BLaER1 treated with 17β-estradiol and CSF1 and Interleukin-3, amounts not matched to agents 10 nM and 100 nM (cell line): ENCODE results near the gene SCAMP1.

ENCODE experiments used
- H3K27ac ChIP-seq, 11 experiments: shearing (Covaris generic); formaldehyde crosslinking; 2 replicates each; pipeline ENCODE4 v1.8.1; 2022
- H3K27me3 ChIP-seq, 11 experiments: shearing (Covaris generic); formaldehyde crosslinking; 2 replicates each; pipeline ENCODE4 v1.8.1; 2022
- H3K36me3 ChIP-seq, 11 experiments: shearing (Covaris generic); formaldehyde crosslinking; 2 replicates each; pipeline ENCODE4 v1.8.1; 2022
- H3K4me1 ChIP-seq, 10 experiments: shearing (Covaris generic); formaldehyde crosslinking; 2 replicates each; pipeline ENCODE4 v1.8.1; 2022
- H3K4me2 ChIP-seq, 11 experiments: shearing (Covaris generic); formaldehyde crosslinking; 2 replicates each; pipeline ENCODE4 v1.8.1; 2022
- H3K4me3 ChIP-seq, 10 experiments: shearing (Covaris generic); formaldehyde crosslinking; 2 replicates each; pipeline ENCODE4 v1.8.1; 2022
- H3K9ac ChIP-seq, 11 experiments: shearing (Covaris generic); formaldehyde crosslinking; 2 replicates each; pipeline ENCODE4 v1.8.1; 2022
- H3K9me3 ChIP-seq, 11 experiments: shearing (Covaris generic); formaldehyde crosslinking; replicated peaks in 1 of 11; 2 replicates each; pipeline ENCODE4 v1.8.1; 2022
- H4K20me1 ChIP-seq, 11 experiments: shearing (Covaris generic); formaldehyde crosslinking; 2 replicates each; pipeline ENCODE4 v1.8.1; 2022
- Cebpa-rat ChIP-seq, 11 experiments: shearing (Covaris generic); IDR thresholded peaks; 2 replicates each; pipeline ENCODE4 v1.8.1; 2022

The SCAMP1 gene

DNA sequence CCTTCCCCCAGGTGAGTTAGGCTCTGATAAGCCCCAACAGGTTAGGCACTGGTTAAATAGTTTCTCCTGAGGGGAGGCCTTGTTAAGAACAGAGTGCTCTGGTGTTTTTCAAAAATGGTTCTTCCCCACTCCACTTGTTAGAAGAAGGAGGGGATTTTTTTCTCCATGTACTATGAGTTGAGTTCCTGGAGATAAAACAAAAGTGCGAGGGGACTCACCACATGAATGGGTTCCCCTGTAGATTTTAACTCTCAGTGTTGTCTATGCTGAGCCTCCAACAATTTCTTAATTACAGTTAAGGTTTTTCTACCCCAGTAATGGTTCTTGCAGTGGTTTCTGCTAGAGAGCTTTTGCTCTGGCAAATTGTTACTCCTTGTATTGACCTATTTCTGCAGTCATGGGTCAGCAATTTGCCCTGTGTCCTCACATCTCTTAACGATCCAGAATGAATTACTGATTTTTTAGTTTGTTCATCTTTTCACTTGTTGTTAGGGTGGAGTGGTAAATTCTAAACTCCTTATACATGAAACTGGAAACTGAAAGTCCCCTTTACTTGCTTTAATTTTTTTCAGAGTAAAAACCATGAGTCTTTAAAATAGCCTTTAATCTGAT is 44.4 kb downstream of the SCAMP1 start:
- Histone ChIP-seq H3K9me3 (peaks cover 0 to 41% (median 22%) of the 10 kb centered on the region in 11 experiments; a peak in 18 of 22 replicates), H3K4me1 (peaks cover 0 to 26% (median 0%) of the 10 kb centered on the region in 10 experiments; a peak in 4 of 20 replicates), H3K4me2 (no peak overlapping the region), H3K36me3 (peaks cover 12 to 42% (median 21%) of the 10 kb centered on the region in 11 experiments; a peak in 16 of 22 replicates), H3K4me3 (no peak overlapping the region), H4K20me1 (peaks cover 0 to 56% (median 0%) of the 10 kb centered on the region in 11 experiments; a peak in 6 of 22 replicates), H3K27ac (no peak overlapping the region), H3K27me3 (no peaks in the 10 kb centered on the region), H3K9ac (no peak overlapping the region)
- TF ChIP-seq Cebpa-rat (IDR thresholded peaks at IDR 0.05), result no peak

DNA sequence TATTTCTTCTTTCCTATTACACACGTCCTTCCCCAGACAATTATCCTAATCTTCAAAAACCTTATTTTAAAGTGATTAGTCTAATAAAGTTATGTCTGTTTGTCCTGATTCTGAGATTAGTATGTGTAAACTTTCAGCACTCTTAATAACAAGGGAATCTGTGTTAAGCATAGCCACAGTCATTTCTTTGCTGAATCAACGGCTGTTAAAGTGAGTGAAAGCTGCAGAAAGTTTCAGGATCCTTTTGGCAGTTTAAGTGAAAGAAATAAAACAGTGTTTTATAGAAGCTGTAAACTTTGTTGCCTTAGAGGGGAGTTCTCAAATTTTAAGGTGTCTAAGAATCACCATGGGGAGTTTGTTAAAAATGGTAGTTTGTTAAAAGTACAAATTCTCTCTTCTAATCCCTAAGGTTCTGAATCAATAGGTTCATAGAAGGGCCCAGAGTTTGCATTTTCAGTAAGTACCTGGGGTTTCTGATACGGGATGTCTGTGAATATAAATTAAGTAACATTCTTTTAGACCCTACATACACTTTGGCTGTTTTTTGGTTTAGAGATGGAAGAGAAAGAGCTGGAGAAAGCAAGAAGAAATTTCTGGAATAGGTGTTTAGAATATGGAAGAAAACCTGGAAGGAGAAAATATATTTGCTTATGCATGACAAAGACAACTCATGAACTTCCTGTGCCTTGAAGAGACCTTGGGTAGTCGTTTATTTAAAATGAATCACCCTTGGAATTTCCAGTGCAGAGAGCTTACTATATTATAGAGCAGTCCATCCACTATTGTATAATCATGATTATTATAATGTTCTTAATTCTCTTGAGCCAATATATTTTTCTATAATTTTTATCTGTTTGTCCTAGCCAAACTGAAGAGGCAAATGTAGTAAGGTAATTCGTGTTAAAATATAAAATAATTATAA is 45.7 kb downstream of the SCAMP1 start:
- H3K9ac ChIP-seq, result peak overlapping the region in 1 of 11 experiments; percentile 9; a peak in 1 of 22 replicates
- no peak overlapping the region for H3K4me3 ChIP-seq
- no peaks in the 10 kb centered on the region for H3K27me3 ChIP-seq
- H3K4me1 ChIP-seq, result peaks cover 0 to 20% (median 0%) of the 10 kb centered on the region in 10 experiments; a peak in 4 of 20 replicates
- peaks cover 0 to 54% (median 0%) of the 10 kb centered on the region in 11 experiments; a peak in 7 of 22 replicates for H4K20me1 ChIP-seq
- H3K27ac ChIP-seq, result no peak overlapping the region
- peaks cover 12 to 42% (median 23%) of the 10 kb centered on the region in 11 experiments; a peak in 16 of 22 replicates for H3K36me3 ChIP-seq
- TF ChIP-seq Cebpa-rat (IDR thresholded peaks at IDR 0.05), result no peak
- H3K4me2 ChIP-seq, result peak overlapping the region in 2 of 11 experiments; percentile 5 to 12; a peak in 2 of 22 replicates
- H3K9me3 ChIP-seq, result peaks cover 0 to 38% (median 29%) of the 10 kb centered on the region in 11 experiments; a peak in 19 of 22 replicates

DNA sequence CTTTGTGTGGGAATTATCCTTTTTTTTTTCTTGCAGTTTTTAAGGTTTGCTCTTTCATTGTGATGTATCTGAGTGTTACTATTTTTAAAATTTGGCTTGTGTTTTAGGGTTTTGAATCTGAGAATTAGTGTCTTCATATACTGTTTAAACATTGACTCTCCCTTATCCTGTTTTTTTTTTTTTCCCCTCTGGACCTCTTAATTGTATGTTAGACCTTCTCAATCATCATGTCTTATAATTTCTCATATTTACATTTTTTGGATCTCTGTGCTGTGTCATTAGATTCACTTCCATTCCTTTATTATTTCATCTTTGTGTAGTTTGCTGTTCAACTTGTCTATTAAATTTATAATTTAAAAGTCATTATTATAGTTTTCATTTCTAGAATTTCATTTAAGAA is 47.0 kb downstream of the SCAMP1 start:
- Histone ChIP-seq H3K9me3 (peaks cover 0 to 31% (median 24%) of the 10 kb centered on the region in 11 experiments; a peak in 19 of 22 replicates), H3K4me2 (no peak overlapping the region), H3K4me3 (no peak overlapping the region), H3K27ac (no peak overlapping the region), H3K9ac (no peak overlapping the region), H3K36me3 (peaks cover 12 to 40% (median 22%) of the 10 kb centered on the region in 11 experiments; a peak in 16 of 22 replicates), H3K27me3 (no peaks in the 10 kb centered on the region), H4K20me1 (peaks cover 0 to 55% (median 0%) of the 10 kb centered on the region in 11 experiments; a peak in 7 of 22 replicates), H3K4me1 (peaks cover 0 to 26% (median 0%) of the 10 kb centered on the region in 10 experiments; a peak in 4 of 20 replicates)
- TF ChIP-seq Cebpa-rat (IDR thresholded peaks at IDR 0.05), result no peak

DNA sequence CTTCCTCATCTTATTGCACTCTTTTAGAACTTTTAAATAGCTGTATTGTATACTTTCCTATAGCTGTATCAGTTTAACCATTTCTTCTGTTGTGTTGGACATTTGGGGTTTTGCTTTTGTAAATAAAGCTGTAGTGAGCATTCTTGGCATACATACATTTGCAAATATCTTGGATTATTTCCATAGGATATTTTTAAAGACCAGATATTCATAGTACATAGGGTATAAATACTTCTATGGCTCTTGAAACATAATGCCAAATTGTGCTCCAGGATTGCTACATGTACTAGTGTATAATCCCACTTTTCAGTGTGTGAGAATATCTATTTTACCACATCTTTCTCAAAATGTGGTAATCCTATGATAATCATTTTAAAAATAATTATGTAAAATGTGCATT is 51.2 kb downstream of the SCAMP1 start:
- Histone ChIP-seq H3K9ac (no peak overlapping the region), H3K36me3 (peaks cover 14 to 48% (median 26%) of the 10 kb centered on the region in 11 experiments), H3K27me3 (no peaks in the 10 kb centered on the region), H4K20me1 (peaks cover 0 to 35% (median 0%) of the 10 kb centered on the region in 11 experiments; a peak in 6 of 22 replicates), H3K9me3 (peaks cover 0 to 23% (median 18%) of the 10 kb centered on the region in 11 experiments; a peak in 16 of 22 replicates), H3K4me2 (no peak overlapping the region), H3K4me1 (peaks cover 0 to 11% (median 0%) of the 10 kb centered on the region in 10 experiments; a peak in 3 of 20 replicates), H3K27ac (no peak overlapping the region), H3K4me3 (no peak overlapping the region)
- TF ChIP-seq Cebpa-rat (IDR thresholded peaks at IDR 0.05), result no peak

DNA sequence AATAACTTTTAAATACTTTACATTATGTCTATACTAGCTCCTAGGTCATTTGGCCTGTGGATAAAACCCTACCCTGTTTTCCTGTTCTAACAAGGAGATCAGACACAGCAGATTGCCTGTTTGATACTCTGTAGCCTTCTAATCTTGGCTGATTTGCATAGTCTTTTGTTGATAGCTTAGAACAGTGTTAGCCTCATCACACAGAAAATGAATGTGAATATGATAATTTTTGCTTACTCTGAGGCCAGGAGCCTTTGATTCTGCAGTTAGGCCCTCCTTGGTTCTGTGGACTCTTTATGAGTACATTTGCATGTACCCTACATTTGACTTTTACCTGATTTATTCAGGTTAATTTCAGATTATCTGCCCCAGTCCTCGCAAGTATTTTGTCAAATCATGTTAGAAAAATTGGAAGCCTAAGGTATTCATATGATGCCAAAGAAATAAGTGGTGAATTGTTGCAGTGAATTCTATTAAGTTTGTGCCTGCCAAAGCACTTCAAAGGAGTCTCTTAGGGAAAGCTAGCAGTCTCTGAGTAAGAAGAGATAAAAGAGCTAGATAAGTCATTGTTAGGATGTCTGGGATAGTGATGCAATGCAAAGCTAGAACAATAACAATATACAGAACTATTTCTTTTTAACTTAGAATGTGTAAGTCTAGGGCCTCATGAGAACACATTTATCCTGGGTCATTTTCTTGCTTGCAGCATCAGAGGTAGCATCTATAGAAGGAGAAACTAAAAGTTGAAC is 56.4 kb downstream of the SCAMP1 start:
- TF ChIP-seq Cebpa-rat (IDR thresholded peaks at IDR 0.05), result no peak
- H3K4me2 ChIP-seq, result no peak overlapping the region
- H4K20me1 ChIP-seq, result peaks cover 0 to 9% (median 0%) of the 10 kb centered on the region in 11 experiments; a peak in 3 of 22 replicates
- no peak overlapping the region for H3K9ac ChIP-seq
- H3K27me3 ChIP-seq, result no peaks in the 10 kb centered on the region
- peaks cover 33 to 76% (median 60%) of the 10 kb centered on the region in 11 experiments for H3K36me3 ChIP-seq
- no peak overlapping the region for H3K27ac ChIP-seq
- H3K4me1 ChIP-seq, result no peaks in the 10 kb centered on the region
- H3K9me3 ChIP-seq, result no peaks in the 10 kb centered on the region
- no peak overlapping the region for H3K4me3 ChIP-seq

DNA sequence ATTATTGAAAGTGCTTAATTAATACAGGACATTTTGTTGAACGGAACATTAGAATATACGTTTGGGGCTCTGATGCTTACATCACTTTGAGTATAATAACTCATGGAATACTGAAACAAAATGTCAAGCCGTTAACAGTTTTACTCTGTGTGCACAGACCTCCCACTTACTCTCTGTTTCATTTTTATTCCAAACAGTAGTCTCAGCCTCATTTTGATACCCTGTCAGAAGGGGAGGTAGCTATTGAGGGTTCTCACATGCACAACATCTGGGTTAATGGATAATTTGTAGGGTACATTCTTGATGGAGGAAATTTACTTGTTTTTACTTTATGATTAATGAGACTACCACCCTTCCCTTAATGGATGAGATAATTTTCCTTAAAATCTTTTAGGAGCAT is 59.0 kb downstream of the SCAMP1 start:
- Histone ChIP-seq H3K36me3 (peaks cover 46 to 98% (median 79%) of the 10 kb centered on the region in 11 experiments), H3K9ac (no peak overlapping the region), H4K20me1 (no peaks in the 10 kb centered on the region), H3K27me3 (no peaks in the 10 kb centered on the region), H3K4me3 (no peak overlapping the region), H3K27ac (no peak overlapping the region), H3K4me1 (peaks cover 0 to 2% (median 0%) of the 10 kb centered on the region in 10 experiments; a peak in 2 of 20 replicates), H3K9me3 (no peaks in the 10 kb centered on the region), H3K4me2 (no peak overlapping the region)
- no peak for TF ChIP-seq Cebpa-rat (IDR thresholded peaks at IDR 0.05)

DNA sequence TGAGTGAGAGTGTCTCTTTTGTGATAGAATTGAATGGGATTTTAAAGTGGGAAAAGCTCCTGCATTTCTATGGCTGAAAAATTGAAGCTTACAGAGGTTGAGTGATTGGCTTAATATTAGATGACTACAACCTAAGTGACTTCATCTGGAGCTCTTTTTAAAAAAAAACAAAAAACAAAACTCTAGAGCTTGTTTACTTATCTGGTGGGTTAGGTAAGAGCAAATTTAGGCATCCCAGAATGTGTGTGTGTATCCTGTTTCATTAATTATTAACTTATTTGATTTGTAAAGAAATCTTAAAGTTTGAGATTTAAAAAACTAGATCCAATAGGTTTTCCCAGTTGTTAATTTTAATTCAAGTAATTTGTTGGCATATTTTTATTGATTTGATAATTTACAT is 60.1 kb downstream of the SCAMP1 start:
- H3K27ac ChIP-seq, result no peak overlapping the region
- H3K36me3 ChIP-seq, result peaks cover 46 to 98% (median 76%) of the 10 kb centered on the region in 11 experiments

DNA sequence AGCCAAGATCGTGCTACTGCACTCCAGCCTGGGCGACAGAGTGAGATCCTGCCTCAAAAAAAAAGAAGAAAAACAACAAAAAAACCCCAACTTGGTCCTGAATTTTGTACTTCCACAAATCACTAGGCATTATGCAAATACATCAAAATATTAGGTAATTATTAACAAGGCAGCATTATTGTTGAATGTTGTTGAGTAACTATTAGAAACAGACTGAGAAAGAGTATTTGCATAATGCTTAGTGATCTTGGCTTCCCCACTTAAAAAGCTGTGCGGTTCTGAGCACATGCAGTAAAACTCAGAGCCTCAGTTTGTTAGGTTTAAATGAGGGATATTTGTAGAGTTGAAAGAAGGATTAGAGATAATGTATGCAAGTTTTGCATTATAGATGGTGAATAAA is 64.2 kb downstream of the SCAMP1 start:
- Histone ChIP-seq H3K27me3 (no peaks in the 10 kb centered on the region), H3K4me2 (no peak overlapping the region; a peak in 1 of 22 replicates), H4K20me1 (no peaks in the 10 kb centered on the region), H3K27ac (no peak overlapping the region; a peak in 1 of 22 replicates), H3K4me1 (peaks cover 0 to 9% (median 0%) of the 10 kb centered on the region in 10 experiments; a peak in 2 of 20 replicates), H3K36me3 (peaks cover 42 to 86% (median 56%) of the 10 kb centered on the region in 11 experiments), H3K4me3 (no peak overlapping the region), H3K9ac (no peak overlapping the region), H3K9me3 (peaks cover 7 to 13% (median 9%) of the 10 kb centered on the region in 11 experiments; a peak in 15 of 22 replicates)
- no peak for TF ChIP-seq Cebpa-rat (IDR thresholded peaks at IDR 0.05)

More for the DNA sequence above, 60.1 kb downstream of the SCAMP1 start:
- no peaks in the 10 kb centered on the region for H4K20me1 ChIP-seq
- peaks cover 0 to 5% (median 0%) of the 10 kb centered on the region in 10 experiments; a peak in 2 of 20 replicates for H3K4me1 ChIP-seq
- H3K9me3 ChIP-seq, result no peaks in the 10 kb centered on the region; a peak in 1 of 22 replicates
- H3K9ac ChIP-seq, result no peak overlapping the region
- no peak for TF ChIP-seq Cebpa-rat (IDR thresholded peaks at IDR 0.05)
- H3K4me2 ChIP-seq, result no peak overlapping the region
- no peaks in the 10 kb centered on the region for H3K27me3 ChIP-seq
- no peak overlapping the region for H3K4me3 ChIP-seq
